Lung (tissue), 12 donors: ENCODE data around the gene LIX1. TPM values are rescaled to one million over a fixed set of nuclear protein-coding genes. Genes with fewer than 3 reads are reported as not detected.
"Not testable (repeated sequence)": the region's sequence is repeated elsewhere in the genome, so short reads cannot be mapped to it uniquely, and the experiment has no call there.

ENCODE experiments used
- ATAC-seq: fragments of 200-7000 bp; cut with Tn5 transposase; one replicate; pipeline ENCODE4 v1.9.1; 2020; ENCODE audit warnings: moderate number of reproducible peaks; ENCODE audit not compliant: insufficient read depth, low FRiP score
- DNase-seq, 3 donors: peaks; one replicate each; pipeline ENCODE4 v3.0.0-alpha.2; 2013 to 2017
- H3K27ac ChIP-seq, 2 donors: one replicate each; pipeline ENCODE4 v1.5.1; 2013; ENCODE audit warnings: mild to moderate bottlenecking in 2 of 2, moderate library complexity in 2 of 2, control low read depth in 1 of 2, inconsistent platforms in 1 of 2, low read depth in 1 of 2, low read length in 1 of 2
- H3K27me3 ChIP-seq, 3 donors: one replicate each; pipeline ENCODE4 v1.5.1; 2013; ENCODE audit warnings: low read length in 2 of 3; ENCODE audit not compliant: control insufficient read depth in 3 of 3, insufficient read depth in 3 of 3
- H3K36me3 ChIP-seq, 4 donors: one replicate each; pipeline ENCODE4 v1.5.1; 2013; ENCODE audit warnings: low read length in 4 of 4, mild to moderate bottlenecking in 1 of 4, moderate library complexity in 1 of 4; ENCODE audit not compliant: control insufficient read depth in 4 of 4, insufficient read depth in 4 of 4
- H3K4me1 ChIP-seq, 5 donors: one replicate each; pipeline ENCODE4 v1.5.1; 2013; ENCODE audit warnings: low read length in 5 of 5, mild to moderate bottlenecking in 2 of 5, moderate library complexity in 1 of 5; ENCODE audit not compliant: control insufficient read depth in 5 of 5, insufficient read depth in 5 of 5
- H3K4me3 ChIP-seq: one replicate; pipeline ENCODE4 v1.5.1; 2013; ENCODE audit warnings: mild to moderate bottlenecking, control low read depth, moderate library complexity
- H3K9ac ChIP-seq, 2 donors: one replicate each; pipeline ENCODE4 v1.5.1; 2013; ENCODE audit warnings: low read length in 2 of 2, control low read depth in 1 of 2; ENCODE audit not compliant: insufficient read depth in 1 of 2
- H3K9me3 ChIP-seq, 4 donors: one replicate each; pipeline ENCODE4 v1.5.1; 2013; ENCODE audit warnings: low read length in 3 of 4, mild to moderate bottlenecking in 1 of 4, moderate library complexity in 1 of 4; ENCODE audit not compliant: control insufficient read depth in 4 of 4, insufficient read depth in 3 of 4
- WGBS, 2 donors: extraction: QIAGEN DNeasy Blood & Tissue Kit; methylation state at CpG; one replicate each; pipeline ENCODE4 v1.1.7; 2013; 5-methylcytosine and 5-hydroxymethylcytosine counted together
- polyA plus RNA-seq, 2 donors: library from polyadenylated mRNA; stranded (reverse); fragments of 200-250 nt; gene quantifications; one replicate each; pipeline ENCODE4 v1.2.1, GENCODE V29; 2013
- total RNA-seq, 2 donors: library from RNA; depleted of rRNA in 1 of 2; stranded (reverse); fragments of >200 nt in 1 of 2; gene quantifications; one replicate each; pipeline ENCODE4 v1.2.1, GENCODE V29; 2014 to 2021
- TF ChIP-seq, protein P1 (sequence below): IDR thresholded peaks from 2 replicates; pipeline ENCODE4 v1.5.1; 2012; ENCODE audit warnings: mild to moderate bottlenecking; ENCODE audit errors: control extremely low read depth, extremely low read depth
- donor health status: control.
- donor health status: control.
- donor health status: Bipolar disorder and iron deficiency.
- donor health status: healthy.
- donor health status: DM: yes; HTN: yes; CAD: no.

Gene LIX1
- total and polyA plus RNA-seq, 4 donors = 0.11 TPM; not detected in 3

- peaks cover 0 to 1% (median 0%) of the 10 kb centered on the region in 5 donors for H3K4me1 ChIP-seq
- H3K9ac ChIP-seq = no peak overlapping the region
- no peaks in the 10 kb centered on the region for H3K36me3 ChIP-seq
- H3K4me3 ChIP-seq = no peak overlapping the region
- DNase-seq = no peak
- TF ChIP-seq, protein P1, sequence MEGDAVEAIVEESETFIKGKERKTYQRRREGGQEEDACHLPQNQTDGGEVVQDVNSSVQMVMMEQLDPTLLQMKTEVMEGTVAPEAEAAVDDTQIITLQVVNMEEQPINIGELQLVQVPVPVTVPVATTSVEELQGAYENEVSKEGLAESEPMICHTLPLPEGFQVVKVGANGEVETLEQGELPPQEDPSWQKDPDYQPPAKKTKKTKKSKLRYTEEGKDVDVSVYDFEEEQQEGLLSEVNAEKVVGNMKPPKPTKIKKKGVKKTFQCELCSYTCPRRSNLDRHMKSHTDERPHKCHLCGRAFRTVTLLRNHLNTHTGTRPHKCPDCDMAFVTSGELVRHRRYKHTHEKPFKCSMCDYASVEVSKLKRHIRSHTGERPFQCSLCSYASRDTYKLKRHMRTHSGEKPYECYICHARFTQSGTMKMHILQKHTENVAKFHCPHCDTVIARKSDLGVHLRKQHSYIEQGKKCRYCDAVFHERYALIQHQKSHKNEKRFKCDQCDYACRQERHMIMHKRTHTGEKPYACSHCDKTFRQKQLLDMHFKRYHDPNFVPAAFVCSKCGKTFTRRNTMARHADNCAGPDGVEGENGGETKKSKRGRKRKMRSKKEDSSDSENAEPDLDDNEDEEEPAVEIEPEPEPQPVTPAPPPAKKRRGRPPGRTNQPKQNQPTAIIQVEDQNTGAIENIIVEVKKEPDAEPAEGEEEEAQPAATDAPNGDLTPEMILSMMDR = no peak
- no peak for ATAC-seq
- H3K27ac ChIP-seq = no peak overlapping the region
- no peaks in the 10 kb centered on the region for H3K9me3 ChIP-seq
- WGBS, 2 donors = 66 to 70% methylated on average over 3 of the region's 3 CpGs
- no peaks in the 10 kb centered on the region for H3K27me3 ChIP-seq
These were observed 5.9 kb upstream of the LIX1 start for GRCh38 chr5:97148288-97148687.

DNA sequence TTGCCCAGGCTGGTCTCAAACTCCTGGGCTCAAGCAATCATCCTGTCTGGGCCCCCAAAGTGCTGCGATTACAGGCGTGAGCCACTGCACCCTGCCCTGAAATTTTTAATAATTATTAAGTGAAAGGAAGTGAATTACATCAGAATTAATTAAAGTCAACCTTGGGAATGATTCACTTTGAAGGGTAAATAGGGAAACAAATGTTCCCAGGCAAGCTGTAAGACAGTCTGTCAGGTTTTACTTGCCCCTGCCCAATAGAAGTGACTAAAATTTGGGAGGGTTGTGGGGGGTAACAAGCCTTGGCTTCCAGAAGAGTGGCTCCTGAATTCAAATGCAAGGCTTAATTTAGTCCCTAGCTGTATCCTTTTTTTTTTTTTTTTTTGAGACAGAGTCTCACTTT is 1.3 kb upstream of the LIX1 start:
- ATAC-seq = no peak
- WGBS, 2 donors = 97 to 100% methylated on average over 2 of the region's 2 CpGs
- no peaks in the 10 kb centered on the region for H3K9me3 ChIP-seq
- H3K9ac ChIP-seq = no peak overlapping the region
- TF ChIP-seq, protein P1 = no peak
- H3K27ac ChIP-seq = no peak overlapping the region
- no peak for DNase-seq
- peaks cover 0 to 7% (median 1%) of the 10 kb centered on the region in 5 donors for H3K4me1 ChIP-seq
- H3K4me3 ChIP-seq = no peak overlapping the region
- H3K36me3 ChIP-seq = no peaks in the 10 kb centered on the region
- no peaks in the 10 kb centered on the region for H3K27me3 ChIP-seq

GRCh38 chr5:97141539-97141938 is 872 bp downstream of the LIX1 start:
- H3K9me3 ChIP-seq = no peaks in the 10 kb centered on the region
- no peak for DNase-seq
- H3K4me3 ChIP-seq = no peak overlapping the region
- H3K27ac ChIP-seq = no peak overlapping the region
- WGBS, 2 donors = 68 to 77% methylated on average over 2 of the region's 2 CpGs
- no peak overlapping the region for H3K9ac ChIP-seq
- TF ChIP-seq, protein P1 = no peak
- H3K36me3 ChIP-seq = no peaks in the 10 kb centered on the region
- H3K27me3 ChIP-seq = no peaks in the 10 kb centered on the region
- ATAC-seq = no peak
- peaks cover 0 to 7% (median 1%) of the 10 kb centered on the region in 5 donors for H3K4me1 ChIP-seq

DNA sequence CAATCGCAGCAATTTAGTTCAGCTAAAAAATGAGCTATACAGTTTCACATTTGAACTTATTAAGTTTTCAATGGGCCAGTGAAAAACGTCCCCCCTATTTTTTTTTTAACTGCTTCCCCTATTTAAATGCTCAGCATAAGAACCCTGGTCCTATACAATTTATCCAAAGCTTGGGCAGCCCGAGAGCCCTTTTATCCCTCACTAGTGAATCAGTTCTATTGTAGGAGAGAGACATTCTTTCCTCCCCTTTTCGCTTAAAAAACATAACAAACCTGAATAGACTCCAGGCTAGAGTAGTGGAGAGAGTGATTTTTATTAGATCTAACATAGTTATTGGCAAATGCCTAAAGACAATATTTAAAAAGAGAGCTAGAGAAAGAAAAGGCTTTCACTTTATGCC is 1.4 kb downstream of the LIX1 start:
- TF ChIP-seq, protein P1 = no peak
- no peaks in the 10 kb centered on the region for H3K27me3 ChIP-seq

GRCh38 chr5:97140250-97140649 is 2.2 kb downstream of the LIX1 start:
- H3K4me3 ChIP-seq, H3K27me3 ChIP-seq, H3K27ac ChIP-seq, ATAC-seq, H3K4me1 ChIP-seq, H3K9me3 ChIP-seq, H3K9ac ChIP-seq, H3K36me3 ChIP-seq: not testable (repeated sequence)
- WGBS, 2 donors = 48 to 100% methylated on average over 1 of the region's 1 CpG
- peak in 1 of 3 donors; percentile 30 for DNase-seq

More for the DNA sequence above, 1.4 kb downstream of the LIX1 start:
- H3K4me3 ChIP-seq = no peak overlapping the region
- no peak for ATAC-seq
- no peak overlapping the region for H3K9ac ChIP-seq
- no peak for DNase-seq
- peaks cover 0 to 7% (median 1%) of the 10 kb centered on the region in 5 donors for H3K4me1 ChIP-seq
- H3K9me3 ChIP-seq = no peaks in the 10 kb centered on the region
- no peaks in the 10 kb centered on the region for H3K36me3 ChIP-seq
- H3K27ac ChIP-seq = no peak overlapping the region
- 62 to 65% methylated on average over 4 of the region's 4 CpGs for WGBS, 2 donors
